GM12878 (cell line): ENCODE measurements around the gene LMBRD1. TPM values are rescaled to one million over a fixed set of nuclear protein-coding genes. Genes with fewer than 3 reads are reported as not detected.

Experiments used
- ASH2L ChIP-seq: fragments of 300-600, 200-600 bp; sonication (generic); IDR thresholded peaks from 2 replicates; pipeline ENCODE4 v1.6.1; 2017; ENCODE audit warnings: low read depth, mild to moderate bottlenecking, borderline replicate concordance
- BCL11A ChIP-seq: IDR thresholded peaks from 2 replicates; pipeline ENCODE4 v1.6.1; 2011; ENCODE audit warnings: low read depth, low read length
- BHLHE40 ChIP-seq, 2 experiments: fragments of 450-650 bp in 1 of 2; IDR thresholded peaks; 2 replicates each; pipeline ENCODE4 v1.6.1; 2011 to 2017; ENCODE audit warnings: low read depth in 2 of 2, borderline replicate concordance in 1 of 2, improper control_type of control experiment in 1 of 2, low read length in 1 of 2, mild to moderate bottlenecking in 1 of 2
- CREM ChIP-seq: IDR thresholded peaks from 2 replicates; pipeline ENCODE4 v1.6.1; 2014; ENCODE audit warnings: antibody characterized with exemption, low read depth
- GATAD2B ChIP-seq: fragments of 450-650 bp; conservative IDR thresholded peaks from 2 replicates; pipeline ENCODE4 v1.6.1; 2017; ENCODE audit warnings: low read depth, mild to moderate bottlenecking, moderate library complexity
- MLLT1 ChIP-seq: fragments of 450-650 bp; IDR thresholded peaks from 2 replicates; pipeline ENCODE4 v1.6.1; 2016; ENCODE audit warnings: mild to moderate bottlenecking
- POLR2AphosphoS2 ChIP-seq: IDR thresholded peaks from 2 replicates; pipeline ENCODE4 v1.6.1; 2011; ENCODE audit warnings: low read depth, mild to moderate bottlenecking, low read length, improper control_type of control experiment, moderate library complexity
- PRDM15 ChIP-seq: fragments of 450-650 bp; formaldehyde crosslinking; IDR thresholded peaks from 2 replicates; pipeline ENCODE4 v1.4.0; 2020; ENCODE audit warnings: mild to moderate bottlenecking, moderate library complexity
- RAD21 ChIP-seq: IDR thresholded peaks from 2 replicates; pipeline ENCODE4 v1.6.1; 2011; ENCODE audit warnings: mild to moderate bottlenecking, low read depth, low read length, moderate library complexity; ENCODE audit not compliant: insufficient read depth
- SUPT20H ChIP-seq: IDR thresholded peaks from 2 replicates; pipeline ENCODE4 v1.6.1; 2011; ENCODE audit warnings: low read depth, mild to moderate bottlenecking, low read length, moderate library complexity, borderline replicate concordance; ENCODE audit not compliant: control insufficient read depth
- TCF7 ChIP-seq: IDR thresholded peaks from 2 replicates; pipeline ENCODE4 v1.6.1; 2014; ENCODE audit warnings: antibody characterized with exemption, borderline replicate concordance
- polyA plus RNA-seq, 11 experiments: library from polyadenylated mRNA; depleted of rRNA in 4 of 11; unstranded in 6 of 11; stranded (reverse) in 5 of 11; fragments of >200 nt; fragmentation: Nextera tagmentation in 4 of 11; fragmentation: Illumina TruSeq in 1 of 11; extraction: Ambion mirVana in 4 of 11; extraction: Trizol in 1 of 11; gene quantifications; 1 replicate in 1 of 11; 2 replicates in 10 of 11; pipeline versions ENCODE4 v1.2.1 to v1.2.3, GENCODE V29; 2011 to 2016; ENCODE audit warnings: inconsistent platforms in 2 of 11, missing spikeins in 2 of 11, low read depth in 1 of 11
- total RNA-seq, 4 experiments: library from RNA; depleted of rRNA in 3 of 4; stranded (reverse); fragments of >200 nt in 3 of 4; fragmentation: Illumina TruSeq in 1 of 4; extraction: Trizol in 1 of 4; gene quantifications; 2 replicates each; pipeline versions ENCODE4 v1.2.1 to v1.2.3, GENCODE V29; 2013 to 2021

LMBRD1 gene
- total and polyA plus RNA-seq, 10 of the 15 experiments (the other 5 are each of a cell fraction or from before 2014, with no cell fraction given): 20.0 to 82.1 (median 27.2) TPM

GRCh38 chr6:69820438-69820837 lies 23.6 kb upstream of the LMBRD1 start (continued):
- TF ChIP-seq MLLT1 (no peak), TCF7 (no peak), POLR2AphosphoS2 (no peak), BHLHE40 (IDR thresholded peaks at IDR 0.05; ENCODE audit: borderline replicate concordance in 1 of 2, low read depth in 2 of 2, low read length in 1 of 2) (no peak), CREM (no peak), ASH2L (no peak), BCL11A (no peak), GATAD2B (no peak), SUPT20H (no peak), RAD21 (no peak), PRDM15 (no peak)
